ENCODE measurements around the gene TXLNG.
A peak's percentile ranks its signal among the peaks of the same experiment; 100 is the strongest.

The TXLNG gene

DNA sequence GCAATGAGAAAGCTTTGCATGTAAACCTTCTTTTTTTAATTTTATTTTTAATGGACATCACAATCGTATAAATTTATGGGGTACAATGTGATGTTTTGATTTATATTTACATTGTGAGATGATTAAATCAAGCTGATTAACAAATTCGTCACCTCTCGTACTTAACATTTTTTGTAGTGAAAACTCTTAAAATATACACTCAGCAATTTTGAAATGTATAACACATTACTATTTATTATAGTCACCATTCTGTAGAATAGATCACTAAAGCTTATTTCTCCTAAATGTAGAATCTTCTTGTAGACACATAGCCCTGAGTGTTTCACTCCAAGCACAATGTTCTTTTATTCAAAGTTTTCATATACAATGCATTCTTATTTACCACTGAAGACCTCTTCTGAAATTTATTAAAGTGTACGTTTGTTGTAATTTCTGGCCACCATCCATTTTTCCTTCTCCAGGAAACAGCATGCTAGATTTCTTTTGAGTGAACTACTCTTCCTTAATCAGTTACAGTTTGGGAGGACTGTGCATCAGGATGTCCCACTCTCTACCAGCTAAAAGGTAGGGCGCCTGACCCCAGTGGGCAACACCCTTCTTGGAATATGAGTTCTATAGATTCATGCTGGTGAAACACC lies 88.3 kb downstream of the TXLNG start:
- no peak for DNase-seq

- no peak for DNase-seq
Measured at GRCh38 chrX:16876696-16877095, 90.4 kb downstream of the TXLNG start.

DNA sequence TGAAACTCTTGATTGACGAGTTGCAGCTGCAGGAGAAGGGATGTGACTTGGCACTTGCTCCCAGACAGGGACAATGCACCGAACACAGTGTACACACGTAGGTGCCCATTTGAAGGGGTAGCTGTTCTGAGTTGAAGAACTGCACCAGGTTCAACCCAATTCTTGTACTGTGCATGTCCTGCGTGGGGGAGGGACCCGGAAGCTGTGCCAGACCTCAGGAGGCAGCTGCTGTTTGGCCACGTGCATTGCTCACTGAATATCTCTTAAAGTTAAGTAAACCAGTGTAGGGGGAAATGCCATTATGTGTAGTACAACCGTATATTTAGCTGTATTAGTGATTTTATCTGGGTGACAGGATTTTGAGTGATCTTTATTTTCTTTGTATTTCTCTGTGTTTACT lies 95.9 kb downstream of the TXLNG start:
- DNase-seq: no peak

GRCh38 chrX:16882702-16883486 lies 96.6 kb downstream of the TXLNG start:
- DNase-seq: peak; percentile 85

DNA sequence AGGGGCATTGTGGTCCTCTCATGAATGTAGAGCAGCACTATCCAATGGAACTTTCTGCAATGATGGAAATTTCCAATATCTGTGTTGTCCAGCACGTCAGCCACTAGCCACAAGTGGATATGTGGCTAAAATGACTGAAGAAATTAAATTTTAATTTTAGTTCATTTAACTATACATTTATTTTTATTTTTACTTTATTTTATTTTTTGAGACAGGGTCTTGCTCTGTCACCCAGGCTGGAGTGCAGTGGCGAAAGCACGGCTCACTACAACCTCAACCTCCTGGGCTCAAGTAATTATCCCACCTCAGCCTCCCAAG lies 97.2 kb downstream of the TXLNG start:
- DNase-seq: no peak

GRCh38 chrX:16885628-16886027 lies 99.4 kb downstream of the TXLNG start:
- DNase-seq: no peak

- DNase-seq: peak; percentile 78
Measured at GRCh38 chrX:16892504-16893362, 106.5 kb downstream of the TXLNG start.

Measured in activated effector memory CD4-positive, alpha-beta T cell treated with anti-CD3 and anti-CD28 coated beads, Interleukin-2, amount 50 U/mL, for 16 hours (primary cell).